GM13977 (cell line): ENCODE data around the gene GNPAT.

Experiments
- DNase-seq: peaks from one replicate; pipeline ENCODE4 v3.0.0; 2012; ENCODE audit warnings: low spot score
- in situ Hi-C: fragments of 300-500 bp; cut with MboI; formaldehyde crosslinking; loops from one replicate; pipeline ENCODE4 v1.12.0; 2022; ENCODE audit warnings: low sequenced_read_pairs, low pct_unique_long_range_greater_than_20kb, mixed read lengths, inconsistent platforms; ENCODE audit not compliant: unreplicated experiment
- TF ChIP-seq, protein P1 (sequence below): IDR thresholded peaks from 2 replicates; pipeline ENCODE4 v1.5.1; 2012; ENCODE audit warnings: mild to moderate bottlenecking, control low read depth; ENCODE audit not compliant: insufficient read depth; ENCODE audit errors: extremely low read depth, missing control alignments

GNPAT gene

DNA sequence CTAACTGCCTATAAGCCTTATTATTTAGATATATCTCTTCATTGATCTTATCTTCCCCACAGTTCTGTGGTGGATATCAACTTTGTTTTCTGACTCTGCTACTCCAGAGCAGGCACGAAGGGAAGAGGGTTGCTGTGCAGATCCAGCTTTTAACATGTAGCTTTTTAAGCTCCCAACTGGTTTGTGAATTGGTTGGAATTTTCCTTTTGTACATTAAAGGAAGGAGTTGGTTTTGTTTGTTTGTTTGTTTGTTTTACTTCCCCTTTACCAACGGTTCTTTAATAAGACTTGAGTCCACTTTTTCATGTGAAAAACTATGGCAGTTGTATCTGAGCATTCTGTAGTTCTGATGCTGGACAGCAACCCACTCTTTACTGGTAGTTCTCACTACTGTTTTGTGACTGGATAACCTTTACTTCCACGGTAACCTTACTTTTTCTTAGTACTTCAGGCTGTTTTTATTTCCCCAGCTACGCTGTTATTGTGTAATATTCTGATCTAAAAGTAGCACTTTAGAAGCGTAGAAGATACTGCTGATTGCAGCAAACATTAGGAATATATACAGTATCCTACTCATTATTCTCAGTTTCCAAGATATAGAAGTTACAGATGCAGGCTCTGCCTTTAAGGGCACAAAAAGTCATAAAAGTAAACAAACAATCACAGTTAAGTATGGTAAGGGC is 1.6 kb downstream of the GNPAT start:
- DNase-seq, result no peak
- TF ChIP-seq, protein P1, sequence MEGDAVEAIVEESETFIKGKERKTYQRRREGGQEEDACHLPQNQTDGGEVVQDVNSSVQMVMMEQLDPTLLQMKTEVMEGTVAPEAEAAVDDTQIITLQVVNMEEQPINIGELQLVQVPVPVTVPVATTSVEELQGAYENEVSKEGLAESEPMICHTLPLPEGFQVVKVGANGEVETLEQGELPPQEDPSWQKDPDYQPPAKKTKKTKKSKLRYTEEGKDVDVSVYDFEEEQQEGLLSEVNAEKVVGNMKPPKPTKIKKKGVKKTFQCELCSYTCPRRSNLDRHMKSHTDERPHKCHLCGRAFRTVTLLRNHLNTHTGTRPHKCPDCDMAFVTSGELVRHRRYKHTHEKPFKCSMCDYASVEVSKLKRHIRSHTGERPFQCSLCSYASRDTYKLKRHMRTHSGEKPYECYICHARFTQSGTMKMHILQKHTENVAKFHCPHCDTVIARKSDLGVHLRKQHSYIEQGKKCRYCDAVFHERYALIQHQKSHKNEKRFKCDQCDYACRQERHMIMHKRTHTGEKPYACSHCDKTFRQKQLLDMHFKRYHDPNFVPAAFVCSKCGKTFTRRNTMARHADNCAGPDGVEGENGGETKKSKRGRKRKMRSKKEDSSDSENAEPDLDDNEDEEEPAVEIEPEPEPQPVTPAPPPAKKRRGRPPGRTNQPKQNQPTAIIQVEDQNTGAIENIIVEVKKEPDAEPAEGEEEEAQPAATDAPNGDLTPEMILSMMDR, result no peak
- in situ Hi-C loops, result no loop called here

DNA sequence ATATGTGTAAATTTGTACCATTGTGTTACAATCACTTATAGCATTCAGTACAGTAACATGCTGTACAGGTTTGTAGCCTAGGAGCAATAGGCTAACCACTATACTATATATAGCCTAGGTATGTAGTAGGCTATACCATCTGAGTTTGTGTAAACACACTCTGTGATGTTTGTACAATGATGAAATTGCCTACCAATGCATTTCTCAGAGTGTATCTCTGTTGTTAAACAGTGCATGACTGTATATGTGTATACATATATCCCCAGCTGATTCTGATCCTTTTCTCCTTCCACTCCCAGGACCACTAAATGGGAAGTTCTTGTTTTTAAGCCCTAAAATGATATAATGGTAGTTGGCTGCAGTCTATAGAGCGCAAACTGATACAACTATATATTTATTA is 7.8 kb downstream of the GNPAT start:
- no peak for DNase-seq
- in situ Hi-C loops, result no loop called here
- TF ChIP-seq, protein P1, result no peak

DNA sequence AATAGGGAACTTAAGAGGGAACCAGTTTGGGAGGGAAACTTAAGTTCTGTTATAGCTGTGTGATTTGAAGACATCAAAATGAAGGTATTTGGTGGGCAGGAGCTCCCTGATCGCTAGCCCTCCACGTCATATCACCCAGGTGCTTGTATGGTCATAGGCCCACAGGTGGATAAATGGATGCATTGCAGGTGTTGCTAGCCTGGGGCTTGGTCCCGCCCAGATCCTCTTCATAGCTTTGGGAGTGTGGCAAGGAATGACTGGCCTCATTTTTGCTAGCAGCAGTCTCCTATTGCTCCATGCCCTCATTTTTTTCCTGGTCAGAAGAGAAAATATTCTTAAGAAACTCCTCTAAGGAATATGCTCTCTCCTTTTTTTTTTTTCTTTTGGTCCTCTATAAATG is 11.3 kb downstream of the GNPAT start:
- TF ChIP-seq, protein P1, result no peak
- DNase-seq, result no peak

DNA sequence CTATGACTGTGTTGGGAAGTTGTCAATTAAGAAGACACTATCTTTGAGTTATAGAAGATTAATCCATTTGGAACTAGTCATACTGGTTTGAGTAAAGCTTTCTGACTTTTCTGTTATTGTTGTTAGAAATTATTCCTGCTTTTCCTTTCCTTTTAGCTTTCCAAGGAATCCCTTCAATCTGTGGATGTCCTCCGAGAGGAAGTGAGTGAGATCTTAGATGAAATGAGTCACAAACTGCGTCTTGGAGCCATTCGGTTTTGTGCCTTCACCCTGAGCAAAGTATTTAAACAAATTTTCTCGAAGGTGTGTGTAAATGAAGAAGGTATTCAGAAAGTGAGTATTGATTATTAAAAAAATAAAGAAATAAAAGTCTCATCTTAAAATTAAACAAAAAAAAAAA is 19.3 kb downstream of the GNPAT start:
- in situ Hi-C loops, result no loop called here
- TF ChIP-seq, protein P1, result no peak
- no peak for DNase-seq

More for the DNA sequence above, 11.3 kb downstream of the GNPAT start:
- in situ Hi-C loops, result no loop called here

DNA sequence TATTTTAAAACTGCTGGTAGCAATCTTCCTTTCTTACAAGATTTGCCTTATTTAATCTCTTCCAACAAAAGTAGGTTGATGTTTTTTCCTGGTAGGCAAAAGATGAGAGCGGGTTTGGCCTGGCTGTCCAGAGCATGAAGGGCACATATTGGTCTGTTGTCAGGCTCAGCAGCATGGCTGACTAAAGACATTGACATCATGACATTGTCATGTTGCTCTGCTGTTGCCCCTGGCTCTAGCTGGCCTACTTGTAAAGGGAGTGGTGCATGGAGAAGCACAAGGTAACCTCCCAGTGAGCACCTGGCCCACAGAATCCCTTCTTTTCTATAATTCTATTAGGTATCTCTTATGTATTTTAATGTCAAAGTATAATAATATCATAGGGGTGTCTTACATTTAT is 23.6 kb downstream of the GNPAT start:
- in situ Hi-C loops, result no loop called here
- TF ChIP-seq, protein P1, result no peak
- no peak for DNase-seq

DNA sequence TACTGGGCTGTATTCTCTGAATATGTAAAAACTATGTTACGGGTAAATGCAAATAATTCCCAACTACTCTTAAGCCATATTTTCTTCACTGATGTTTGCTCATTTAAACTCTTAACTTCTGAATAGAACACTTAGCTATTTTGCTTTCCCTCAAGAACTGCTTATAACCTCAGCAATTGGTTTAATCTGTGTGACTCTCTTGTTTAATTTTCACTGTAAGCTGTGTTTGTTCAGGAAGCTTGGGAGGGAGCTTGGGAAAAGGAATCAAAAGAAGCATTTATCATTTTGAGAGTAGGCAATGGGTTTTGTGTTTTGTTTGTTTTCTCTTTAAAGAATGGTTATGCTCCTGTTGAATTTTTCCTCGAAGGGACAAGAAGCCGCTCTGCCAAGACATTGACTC is 24.4 kb downstream of the GNPAT start:
- TF ChIP-seq, protein P1, result no peak
- no peak for DNase-seq
- in situ Hi-C loops, result no loop called here

DNA sequence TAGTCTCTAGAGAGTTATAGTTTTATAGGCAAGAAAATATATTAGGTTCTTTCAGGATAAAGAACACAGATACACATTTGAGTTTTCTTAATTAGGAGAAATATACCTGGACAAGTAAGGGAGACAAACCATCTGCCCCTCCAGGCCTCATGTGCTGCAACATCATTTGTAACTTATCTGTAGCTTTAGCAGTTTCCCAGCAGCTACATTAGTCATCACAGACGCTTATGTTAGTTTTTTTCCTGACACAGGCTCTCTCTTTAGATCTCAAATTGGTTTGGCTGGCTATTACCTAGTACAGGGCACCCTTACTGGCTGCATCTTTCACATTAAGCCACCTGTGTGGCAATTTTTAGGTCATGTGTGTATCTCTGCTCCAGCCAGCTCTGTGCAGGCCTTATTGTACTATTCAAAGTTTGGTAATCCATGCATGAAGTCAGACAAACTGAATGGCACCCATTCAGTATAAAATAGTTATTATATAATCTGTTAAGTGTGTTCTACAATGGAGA is 25.9 kb downstream of the GNPAT start:
- in situ Hi-C loops, result no loop called here

More for the DNA sequence above, 25.9 kb downstream of the GNPAT start:
- DNase-seq, result no peak
- TF ChIP-seq, protein P1, result no peak
